Muscle layer of colon (tissue), 2 donors: ENCODE measurements around the gene ATP2B1.

Experiments
- H3K27ac ChIP-seq: one replicate; pipeline ENCODE4 v1.7.0; 2013; ENCODE audit warnings: low read depth, mild to moderate bottlenecking, low read length, moderate library complexity
- H3K27me3 ChIP-seq, 2 donors: one replicate each; pipeline ENCODE4 v1.7.0; 2013; ENCODE audit warnings: low read length in 2 of 2, mild to moderate bottlenecking in 2 of 2; ENCODE audit not compliant: insufficient read depth in 2 of 2, control insufficient read depth in 1 of 2
- H3K36me3 ChIP-seq: one replicate; pipeline ENCODE4 v1.7.0; 2013; ENCODE audit warnings: mild to moderate bottlenecking, low read length; ENCODE audit not compliant: insufficient read depth
- H3K4me1 ChIP-seq: one replicate; pipeline ENCODE4 v1.7.0; 2013; ENCODE audit warnings: mild to moderate bottlenecking, low read length; ENCODE audit not compliant: insufficient read depth
- H3K4me3 ChIP-seq, 2 donors: one replicate each; pipeline ENCODE4 v1.7.0; 2013; ENCODE audit warnings: low read length in 2 of 2, low read depth in 1 of 2, mild to moderate bottlenecking in 1 of 2, moderate library complexity in 1 of 2
- H3K9ac ChIP-seq: one replicate; pipeline ENCODE4 v1.7.0; 2013; ENCODE audit warnings: low read length
- H3K9me3 ChIP-seq: one replicate; pipeline ENCODE4 v1.7.0; 2013; ENCODE audit warnings: mild to moderate bottlenecking, low read length
- donor health status: abdominal sarcoma.
- donor health status: Adenocarcinoma of cecum.

Gene ATP2B1

GRCh38 chr12:89709995-89710872, 1.6 kb upstream of the ATP2B1 start:
- Histone ChIP-seq H3K27ac (peak overlapping the region; percentile 95), H3K4me3 (peak overlapping the region; percentile 84 to 91), H3K9me3 (no peaks in the 10 kb centered on the region), H3K27me3 (no peaks in the 10 kb centered on the region), H3K4me1 (peaks cover 15% of the 10 kb centered on the region), H3K9ac (peak overlapping the region; percentile 80), H3K36me3 (no peaks in the 10 kb centered on the region)

GRCh38 chr12:89709157-89709994, 738 bp upstream of the ATP2B1 start:
- peak overlapping the region; percentile 91 to 97 for H3K4me3 ChIP-seq
- peak overlapping the region; percentile 95 for H3K27ac ChIP-seq
- H3K9ac ChIP-seq: peak overlapping the region; percentile 80
- no peaks in the 10 kb centered on the region for H3K9me3 ChIP-seq
- no peaks in the 10 kb centered on the region for H3K27me3 ChIP-seq
- H3K36me3 ChIP-seq: no peaks in the 10 kb centered on the region
- H3K4me1 ChIP-seq: peaks cover 15% of the 10 kb centered on the region

- no peaks in the 10 kb centered on the region for H3K9me3 ChIP-seq
- peak overlapping the region; percentile 77 for H3K27ac ChIP-seq
- peak overlapping the region; percentile 91 to 97 for H3K4me3 ChIP-seq
- H3K9ac ChIP-seq: peak overlapping the region; percentile 76
- H3K4me1 ChIP-seq: peaks cover 23% of the 10 kb centered on the region
- no peaks in the 10 kb centered on the region for H3K27me3 ChIP-seq
- H3K36me3 ChIP-seq: no peaks in the 10 kb centered on the region
These were observed 704 bp downstream of the ATP2B1 start for GRCh38 chr12:89707703-89708564.

- H3K27me3 ChIP-seq: no peaks in the 10 kb centered on the region
- peaks cover 23% of the 10 kb centered on the region for H3K4me1 ChIP-seq
- H3K9me3 ChIP-seq: no peaks in the 10 kb centered on the region
- H3K9ac ChIP-seq: peak overlapping the region; percentile 76
- no peaks in the 10 kb centered on the region for H3K36me3 ChIP-seq
- peak overlapping the region; percentile 77 for H3K27ac ChIP-seq
- peak overlapping the region; percentile 91 to 97 for H3K4me3 ChIP-seq
These were observed 1.5 kb downstream of the ATP2B1 start for GRCh38 chr12:89706986-89707702.

- Histone ChIP-seq H3K27ac (no peak overlapping the region), H3K9ac (no peak overlapping the region), H3K27me3 (no peaks in the 10 kb centered on the region), H3K4me1 (peaks cover 23% of the 10 kb centered on the region), H3K9me3 (no peaks in the 10 kb centered on the region), H3K4me3 (peak overlapping the region in 1 of 2 donors; percentile 91), H3K36me3 (no peaks in the 10 kb centered on the region)
These were observed 2.1 kb downstream of the ATP2B1 start for GRCh38 chr12:89706551-89706950.

GRCh38 chr12:89704457-89704856, 4.2 kb downstream of the ATP2B1 start:
- peaks cover 19% of the 10 kb centered on the region for H3K4me1 ChIP-seq
- H3K36me3 ChIP-seq: no peaks in the 10 kb centered on the region
- H3K27ac ChIP-seq: no peak overlapping the region
- no peaks in the 10 kb centered on the region for H3K9me3 ChIP-seq
- no peak overlapping the region for H3K4me3 ChIP-seq
- H3K27me3 ChIP-seq: no peaks in the 10 kb centered on the region
- no peak overlapping the region for H3K9ac ChIP-seq

- no peaks in the 10 kb centered on the region for H3K9me3 ChIP-seq
- no peaks in the 10 kb centered on the region for H3K27me3 ChIP-seq
- H3K4me3 ChIP-seq: no peak overlapping the region
- no peak overlapping the region for H3K9ac ChIP-seq
- no peaks in the 10 kb centered on the region for H3K36me3 ChIP-seq
- H3K27ac ChIP-seq: no peak overlapping the region
- peaks cover 19% of the 10 kb centered on the region for H3K4me1 ChIP-seq
These were observed 4.9 kb downstream of the ATP2B1 start for GRCh38 chr12:89703768-89704167.

GRCh38 chr12:89702503-89702902, 6.1 kb downstream of the ATP2B1 start:
- Histone ChIP-seq H3K9me3 (no peaks in the 10 kb centered on the region), H3K4me3 (no peak overlapping the region), H3K9ac (no peak overlapping the region), H3K36me3 (no peaks in the 10 kb centered on the region), H3K27me3 (no peaks in the 10 kb centered on the region), H3K27ac (no peak overlapping the region), H3K4me1 (peaks cover 18% of the 10 kb centered on the region)

GRCh38 chr12:89701606-89702206, 6.9 kb downstream of the ATP2B1 start:
- Histone ChIP-seq H3K9ac (no peak overlapping the region), H3K4me3 (no peak overlapping the region), H3K9me3 (no peaks in the 10 kb centered on the region), H3K27ac (no peak overlapping the region), H3K27me3 (no peaks in the 10 kb centered on the region), H3K36me3 (no peaks in the 10 kb centered on the region), H3K4me1 (peaks cover 15% of the 10 kb centered on the region)

GRCh38 chr12:89700191-89700810, 8.3 kb downstream of the ATP2B1 start:
- H3K9me3 ChIP-seq: no peaks in the 10 kb centered on the region
- peaks cover 13% of the 10 kb centered on the region for H3K4me1 ChIP-seq
- no peak overlapping the region for H3K27ac ChIP-seq
- no peaks in the 10 kb centered on the region for H3K36me3 ChIP-seq
- no peak overlapping the region for H3K4me3 ChIP-seq
- H3K27me3 ChIP-seq: no peaks in the 10 kb centered on the region
- H3K9ac ChIP-seq: no peak overlapping the region
